Measurements from ENCODE around the gene PDXP.
A peak's percentile ranks its signal among the peaks of the same experiment; 100 is the strongest.

PDXP gene

GRCh38 chr22:37629928-37630327 lies 28.6 kb upstream of the PDXP start:
- no peak for DNase-seq

- peak; percentile 76 for DNase-seq
These were observed 27.6 kb upstream of the PDXP start for GRCh38 chr22:37630839-37631435.

- DNase-seq: no peak
These were observed 26.9 kb upstream of the PDXP start for GRCh38 chr22:37631448-37632173.

- peak; percentile 50 for DNase-seq
These were observed 26.1 kb upstream of the PDXP start for GRCh38 chr22:37632174-37633088.

GRCh38 chr22:37633089-37633624 lies 25.4 kb upstream of the PDXP start:
- peak; percentile 55 for DNase-seq

- peak; percentile 86 for DNase-seq
These were observed 24.7 kb upstream of the PDXP start for GRCh38 chr22:37633625-37634416.

- DNase-seq: peak; percentile 60
These were observed 24.1 kb upstream of the PDXP start for GRCh38 chr22:37634417-37634924.

GRCh38 chr22:37635157-37635556 lies 23.4 kb upstream of the PDXP start:
- DNase-seq: no peak

GRCh38 chr22:37636186-37636948 lies 22.2 kb upstream of the PDXP start:
- peak; percentile 68 for DNase-seq

GRCh38 chr22:37636949-37637273 lies 21.6 kb upstream of the PDXP start:
- no peak for DNase-seq

GRCh38 chr22:37638391-37639069 lies 20.0 kb upstream of the PDXP start:
- peak; percentile 85 for DNase-seq

- DNase-seq: peak; percentile 68
These were observed 19.3 kb upstream of the PDXP start, which contains the start of gene SH3BP1 for GRCh38 chr22:37639070-37639760. Gene SH3BP1 (plus strand): TSS chr22:37639669. CDS start chr22:37639788, 119 bp downstream.

- peak; percentile 54 for DNase-seq
These were observed 18.5 kb upstream of the PDXP start for GRCh38 chr22:37639771-37640590.

GRCh38 chr22:37640591-37641560 lies 17.6 kb upstream of the PDXP start:
- no peak for DNase-seq

GRCh38 chr22:37641561-37641949 lies 17.0 kb upstream of the PDXP start:
- peak; percentile 35 for DNase-seq

- DNase-seq: peak; percentile 92
These were observed 15.2 kb upstream of the PDXP start for GRCh38 chr22:37643225-37643847.

GRCh38 chr22:37647317-37647716 lies 11.2 kb upstream of the PDXP start:
- DNase-seq: no peak

- peak; percentile 97 for DNase-seq
These were observed 10.6 kb upstream of the PDXP start for GRCh38 chr22:37647928-37648327.
